ENCODE measurements around the gene TXNL4B. TPM values are rescaled to one million over a fixed set of nuclear protein-coding genes. Genes with fewer than 3 reads are reported as not detected.

TXNL4B gene
- total RNA-seq, 1 experiment from 2014 or later: 12.2 TPM

GRCh38 chr16:72042157-72042660 lies 51.2 kb downstream of the TXNL4B start:
- Histone ChIP-seq H3K36me3 (ENCODE audit: low read depth) (no peaks in the 10 kb centered on the region), H4K20me1 (ENCODE audit: insufficient read depth) (no peaks in the 10 kb centered on the region), H3K4me1 (replicated peaks; ENCODE audit: insufficient read depth) (no peaks in the 10 kb centered on the region), H3K27me3 (ENCODE audit: insufficient read depth, low read depth) (0 out of 2 replicates have a peak, but pooled peaks cover 2% of the 10 kb centered on the region), H3K79me2 (ENCODE audit: low read depth) (no peaks in the 10 kb centered on the region), H3K4me3 (no peak overlapping the region), H3K4me2 (no peak overlapping the region), H2AFZ (no peak overlapping the region), H3K9me3 (ENCODE audit: insufficient read depth, low read depth) (no peaks in the 10 kb centered on the region), H3F3A (ENCODE audit: insufficient read depth, low read depth) (no peaks in the 10 kb centered on the region), H3K27ac (no peak overlapping the region), H3K9me2 (ENCODE audit: insufficient read depth) (no peaks in the 10 kb centered on the region)
- no TSS peak for BruUV-seq (replicated peaks)
- ChIA-PET POLR2A (ENCODE audit: unreplicated experiment) (no interaction called here), CTCF (no interaction called here)
- intact Hi-C loops (cut with micrococcal nuclease; ENCODE audit: unreplicated experiment): no loop called here
- peak; percentile 17 to 38 for DNase-seq
- TF ChIP-seq EZH2 (IDR thresholded peaks at IDR 0.05; ENCODE audit: low read depth): no peak
- TF ChIP-seq, protein P1, sequence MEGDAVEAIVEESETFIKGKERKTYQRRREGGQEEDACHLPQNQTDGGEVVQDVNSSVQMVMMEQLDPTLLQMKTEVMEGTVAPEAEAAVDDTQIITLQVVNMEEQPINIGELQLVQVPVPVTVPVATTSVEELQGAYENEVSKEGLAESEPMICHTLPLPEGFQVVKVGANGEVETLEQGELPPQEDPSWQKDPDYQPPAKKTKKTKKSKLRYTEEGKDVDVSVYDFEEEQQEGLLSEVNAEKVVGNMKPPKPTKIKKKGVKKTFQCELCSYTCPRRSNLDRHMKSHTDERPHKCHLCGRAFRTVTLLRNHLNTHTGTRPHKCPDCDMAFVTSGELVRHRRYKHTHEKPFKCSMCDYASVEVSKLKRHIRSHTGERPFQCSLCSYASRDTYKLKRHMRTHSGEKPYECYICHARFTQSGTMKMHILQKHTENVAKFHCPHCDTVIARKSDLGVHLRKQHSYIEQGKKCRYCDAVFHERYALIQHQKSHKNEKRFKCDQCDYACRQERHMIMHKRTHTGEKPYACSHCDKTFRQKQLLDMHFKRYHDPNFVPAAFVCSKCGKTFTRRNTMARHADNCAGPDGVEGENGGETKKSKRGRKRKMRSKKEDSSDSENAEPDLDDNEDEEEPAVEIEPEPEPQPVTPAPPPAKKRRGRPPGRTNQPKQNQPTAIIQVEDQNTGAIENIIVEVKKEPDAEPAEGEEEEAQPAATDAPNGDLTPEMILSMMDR (conservative IDR thresholded peaks at IDR 0.05): no peak

DNA sequence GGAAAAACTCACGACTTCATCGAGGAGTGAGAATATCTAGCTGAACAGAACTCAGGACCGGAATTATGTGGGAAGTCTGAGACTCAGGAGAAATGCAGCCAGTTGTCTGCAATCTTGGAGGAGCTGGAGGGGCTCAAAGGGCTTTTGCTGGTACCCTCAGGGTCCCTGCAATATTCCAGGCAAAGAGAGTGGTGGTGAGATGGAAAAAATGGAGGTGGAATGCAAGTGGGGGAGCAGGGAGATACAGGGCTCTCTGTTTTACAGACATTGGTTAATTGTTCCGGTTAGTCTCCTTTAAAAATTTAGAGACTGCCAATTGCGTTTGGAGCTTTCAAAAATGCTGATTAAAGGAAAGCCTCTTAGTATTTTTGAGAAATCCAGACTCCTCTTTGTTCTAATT lies 57.3 kb downstream of the TXNL4B start:
- Histone ChIP-seq H2AFZ (no peak overlapping the region), H3K27ac (no peak overlapping the region), H3K36me3 (ENCODE audit: low read depth) (no peaks in the 10 kb centered on the region), H3K4me3 (no peak overlapping the region), H4K20me1 (ENCODE audit: insufficient read depth) (no peaks in the 10 kb centered on the region), H3K4me1 (replicated peaks; ENCODE audit: insufficient read depth) (no peaks in the 10 kb centered on the region), H3K9me2 (ENCODE audit: insufficient read depth) (no peaks in the 10 kb centered on the region; the same call in 1 of the 2 replicates), H3K79me2 (ENCODE audit: low read depth) (no peaks in the 10 kb centered on the region), H3K4me2 (no peak overlapping the region), H3K9me3 (ENCODE audit: insufficient read depth, low read depth) (no peaks in the 10 kb centered on the region), H3K27me3 (ENCODE audit: insufficient read depth, low read depth) (no peaks in the 10 kb centered on the region), H3F3A (ENCODE audit: insufficient read depth, low read depth) (no peaks in the 10 kb centered on the region)
- TF ChIP-seq EZH2 (IDR thresholded peaks at IDR 0.05; ENCODE audit: low read depth): no peak
- TF ChIP-seq, protein P1 (conservative IDR thresholded peaks at IDR 0.05): no peak
- DNase-seq: no peak
- CTCF ChIA-PET: no interaction called here
- BruUV-seq (replicated peaks): no TSS peak
- intact Hi-C loops (cut with micrococcal nuclease; ENCODE audit: unreplicated experiment): no loop called here
- POLR2A ChIA-PET (ENCODE audit: unreplicated experiment): no interaction called here

Other genes with a start within 250 kb of the TXNL4B start
- 18.2 and 25.3 TPM in 2 replicates for gene ATXN1L, start 247.6 kb downstream of the TXNL4B start, total RNA-seq (2021)
- gene ZNF821, start 209.4 kb downstream of the TXNL4B start, total RNA-seq (2021): 5.9 TPM in 2 replicates
- 177 and 204 TPM in 2 replicates for gene IST1, start 198.1 kb downstream of the TXNL4B start, total RNA-seq (2021)
- gene PKD1L3, start 93.2 kb downstream of the TXNL4B start, total RNA-seq (2021): not detected in 2 replicates
- 10.6 and 12.1 TPM in 2 replicates for gene DHODH, start 84.9 kb downstream of the TXNL4B start, total RNA-seq (2021)
- not detected in 2 replicates for gene HP, start 39.1 kb downstream of the TXNL4B start, total RNA-seq (2021)
- gene HPR, start 30.4 kb downstream of the TXNL4B start, total RNA-seq (2021): not detected in 2 replicates
- 58.9 and 71.1 TPM in 2 replicates for gene DHX38, start 227 bp upstream of the TXNL4B start, total RNA-seq (2021)
- gene PMFBP1, start 78.5 kb upstream of the TXNL4B start, total RNA-seq (2021): 0.55 TPM in 1 of 2 replicates, not detected in the other

Measured in PC-9 (cell line).